ENCODE data around the gene ZDHHC7. TPM values are rescaled to one million over a fixed set of nuclear protein-coding genes. Genes with fewer than 3 reads are reported as not detected.

ZDHHC7 gene
- total and polyA plus RNA-seq, 9 of the 15 experiments (the other 6 are each of a cell fraction or from before 2014, with no cell fraction given): 1.7 to 49.7 (median 37.4) TPM

DNA sequence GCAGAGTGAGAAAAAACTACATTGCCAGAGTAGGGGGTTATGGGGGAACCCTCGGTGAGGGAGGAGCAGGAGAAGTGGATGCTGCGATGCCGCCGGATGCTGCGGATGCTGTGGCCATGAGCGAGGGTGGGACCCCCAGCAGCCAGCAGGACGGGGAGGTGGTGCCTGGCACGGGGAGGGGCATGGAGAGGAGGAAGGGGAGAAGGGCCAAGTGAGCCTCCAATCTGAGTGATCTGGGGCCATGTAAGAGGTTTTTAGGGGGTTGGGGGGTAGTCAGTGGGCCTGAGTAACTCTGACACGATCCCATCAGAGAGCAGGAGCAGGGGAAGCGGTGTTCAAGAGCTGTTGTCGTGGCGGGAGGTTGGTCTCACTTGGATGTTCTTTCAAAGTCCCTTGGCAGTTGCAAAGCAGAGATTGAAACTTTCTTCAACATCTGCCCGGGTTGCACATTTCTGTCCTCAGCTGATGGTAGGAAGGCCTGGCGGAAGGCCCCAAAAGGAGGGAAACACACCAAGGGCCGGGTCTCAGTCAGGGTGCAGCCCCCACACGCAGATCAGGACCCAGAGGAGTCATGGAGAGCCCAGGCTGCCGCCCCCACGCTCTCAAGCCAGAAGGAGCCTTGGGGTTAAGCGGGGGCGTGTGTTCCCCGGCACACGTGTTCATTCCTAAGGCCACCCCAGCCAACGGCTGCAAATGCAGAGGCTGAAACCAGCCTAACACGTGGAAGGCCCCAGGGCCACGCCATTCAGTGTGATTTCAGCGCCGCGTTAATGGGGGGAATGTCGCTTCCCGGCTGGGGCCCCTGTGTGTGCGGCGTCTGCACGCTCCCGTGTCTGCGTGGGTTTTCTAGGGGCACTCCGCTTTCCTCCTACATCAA is 81.7 kb downstream of the ZDHHC7 start (continued):
- TF ChIP-seq ZNF551 (CRISPR knock-in tag; IDR thresholded peaks at IDR 0.05) (no peak), BACH1 (tag; IDR thresholded peaks at IDR 0.05) (no peak), BCL6 (CRISPR knock-in tag; IDR thresholded peaks at IDR 0.05) (no peak), MAFG (tag; conservative IDR thresholded peaks at IDR 0.05) (no peak), MLX (CRISPR knock-in tag; conservative IDR thresholded peaks at IDR 0.05) (no peak), PTTG1 (tag; IDR thresholded peaks at IDR 0.05; ENCODE audit: low read depth) (no peak), NONO (IDR thresholded peaks at IDR 0.05; ENCODE audit: low read depth in 2 of 2, low read length in 1 of 2) (no peak), HNRNPH1 (optimal IDR thresholded peaks at IDR 0.05; ENCODE audit: low read depth, low read length) (no peak), RAD21 (CRISPR knock-in tag; conservative IDR thresholded peaks at IDR 0.05 in 1 of 2, IDR thresholded peaks at IDR 0.05 in 1 of 2) (no peak), ZNF644 (tag; IDR thresholded peaks at IDR 0.05; ENCODE audit: low read depth) (no peak), ZFPM2 (CRISPR knock-in tag; IDR thresholded peaks at IDR 0.05) (no peak), TOE1 (IDR thresholded peaks at IDR 0.05; ENCODE audit: borderline replicate concordance) (no peak), TOE1 (CRISPR knock-in tag; IDR thresholded peaks at IDR 0.05; ENCODE audit: borderline replicate concordance, low read depth) (no peak), CBX5 (IDR thresholded peaks at IDR 0.05; ENCODE audit: borderline replicate concordance, low read depth) (no peak), MEF2D (tag; conservative IDR thresholded peaks at IDR 0.05; ENCODE audit: low read depth) (no peak), ZNF766 (CRISPR knock-in tag; conservative IDR thresholded peaks at IDR 0.05) (no peak)
- TF ChIP-seq, protein P1, sequence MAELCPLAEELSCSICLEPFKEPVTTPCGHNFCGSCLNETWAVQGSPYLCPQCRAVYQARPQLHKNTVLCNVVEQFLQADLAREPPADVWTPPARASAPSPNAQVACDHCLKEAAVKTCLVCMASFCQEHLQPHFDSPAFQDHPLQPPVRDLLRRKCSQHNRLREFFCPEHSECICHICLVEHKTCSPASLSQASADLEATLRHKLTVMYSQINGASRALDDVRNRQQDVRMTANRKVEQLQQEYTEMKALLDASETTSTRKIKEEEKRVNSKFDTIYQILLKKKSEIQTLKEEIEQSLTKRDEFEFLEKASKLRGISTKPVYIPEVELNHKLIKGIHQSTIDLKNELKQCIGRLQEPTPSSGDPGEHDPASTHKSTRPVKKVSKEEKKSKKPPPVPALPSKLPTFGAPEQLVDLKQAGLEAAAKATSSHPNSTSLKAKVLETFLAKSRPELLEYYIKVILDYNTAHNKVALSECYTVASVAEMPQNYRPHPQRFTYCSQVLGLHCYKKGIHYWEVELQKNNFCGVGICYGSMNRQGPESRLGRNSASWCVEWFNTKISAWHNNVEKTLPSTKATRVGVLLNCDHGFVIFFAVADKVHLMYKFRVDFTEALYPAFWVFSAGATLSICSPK (IDR thresholded peaks at IDR 0.05; ENCODE audit: borderline replicate concordance): no peak
- TF ChIP-seq, protein P2, sequence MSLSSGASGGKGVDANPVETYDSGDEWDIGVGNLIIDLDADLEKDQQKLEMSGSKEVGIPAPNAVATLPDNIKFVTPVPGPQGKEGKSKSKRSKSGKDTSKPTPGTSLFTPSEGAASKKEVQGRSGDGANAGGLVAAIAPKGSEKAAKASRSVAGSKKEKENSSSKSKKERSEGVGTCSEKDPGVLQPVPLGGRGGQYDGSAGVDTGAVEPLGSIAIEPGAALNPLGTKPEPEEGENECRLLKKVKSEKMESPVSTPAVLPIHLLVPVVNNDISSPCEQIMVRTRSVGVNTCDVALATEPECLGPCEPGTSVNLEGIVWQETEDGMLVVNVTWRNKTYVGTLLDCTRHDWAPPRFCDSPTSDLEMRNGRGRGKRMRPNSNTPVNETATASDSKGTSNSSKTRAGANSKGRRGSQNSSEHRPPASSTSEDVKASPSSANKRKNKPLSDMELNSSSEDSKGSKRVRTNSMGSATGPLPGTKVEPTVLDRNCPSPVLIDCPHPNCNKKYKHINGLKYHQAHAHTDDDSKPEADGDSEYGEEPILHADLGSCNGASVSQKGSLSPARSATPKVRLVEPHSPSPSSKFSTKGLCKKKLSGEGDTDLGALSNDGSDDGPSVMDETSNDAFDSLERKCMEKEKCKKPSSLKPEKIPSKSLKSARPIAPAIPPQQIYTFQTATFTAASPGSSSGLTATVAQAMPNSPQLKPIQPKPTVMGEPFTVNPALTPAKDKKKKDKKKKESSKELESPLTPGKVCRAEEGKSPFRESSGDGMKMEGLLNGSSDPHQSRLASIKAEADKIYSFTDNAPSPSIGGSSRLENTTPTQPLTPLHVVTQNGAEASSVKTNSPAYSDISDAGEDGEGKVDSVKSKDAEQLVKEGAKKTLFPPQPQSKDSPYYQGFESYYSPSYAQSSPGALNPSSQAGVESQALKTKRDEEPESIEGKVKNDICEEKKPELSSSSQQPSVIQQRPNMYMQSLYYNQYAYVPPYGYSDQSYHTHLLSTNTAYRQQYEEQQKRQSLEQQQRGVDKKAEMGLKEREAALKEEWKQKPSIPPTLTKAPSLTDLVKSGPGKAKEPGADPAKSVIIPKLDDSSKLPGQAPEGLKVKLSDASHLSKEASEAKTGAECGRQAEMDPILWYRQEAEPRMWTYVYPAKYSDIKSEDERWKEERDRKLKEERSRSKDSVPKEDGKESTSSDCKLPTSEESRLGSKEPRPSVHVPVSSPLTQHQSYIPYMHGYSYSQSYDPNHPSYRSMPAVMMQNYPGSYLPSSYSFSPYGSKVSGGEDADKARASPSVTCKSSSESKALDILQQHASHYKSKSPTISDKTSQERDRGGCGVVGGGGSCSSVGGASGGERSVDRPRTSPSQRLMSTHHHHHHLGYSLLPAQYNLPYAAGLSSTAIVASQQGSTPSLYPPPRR (CRISPR knock-in tag; IDR thresholded peaks at IDR 0.05; ENCODE audit: borderline replicate concordance): no peak; the same call in 1 of the 2 replicates

Data from K562 (cell line).